Activated T-cell treated with anti-CD3 and anti-CD28 coated beads for 1 hour (primary cell): ENCODE results near the gene FGF2.
"Not testable (repeated sequence)": the region's sequence is repeated elsewhere in the genome, so short reads cannot be mapped to it uniquely, and the experiment has no call there.

Experiments
- DNase-seq: peaks from one replicate; pipeline ENCODE4 v3.0.0-alpha.2; 2020; ENCODE audit warnings: low read depth

The FGF2 gene

DNA sequence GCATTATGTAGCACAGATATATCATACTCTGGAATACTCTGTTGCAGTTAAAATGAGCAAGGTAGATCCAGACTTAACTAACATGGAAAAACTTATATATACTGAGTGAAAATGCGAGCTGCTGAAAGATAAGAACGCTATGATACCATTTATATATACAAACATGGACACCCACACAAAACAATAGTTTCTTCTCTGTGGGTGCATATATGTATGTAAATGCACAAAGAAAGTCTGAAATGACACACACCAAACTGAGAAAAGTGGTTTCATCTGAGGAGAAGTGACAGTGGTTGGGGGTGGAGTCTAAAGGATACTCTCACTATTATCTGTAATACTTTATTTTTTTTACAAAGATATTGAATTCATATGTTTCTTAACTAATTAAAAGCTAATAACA lies 12.2 kb upstream of the FGF2 start:
- DNase-seq, result no peak

DNA sequence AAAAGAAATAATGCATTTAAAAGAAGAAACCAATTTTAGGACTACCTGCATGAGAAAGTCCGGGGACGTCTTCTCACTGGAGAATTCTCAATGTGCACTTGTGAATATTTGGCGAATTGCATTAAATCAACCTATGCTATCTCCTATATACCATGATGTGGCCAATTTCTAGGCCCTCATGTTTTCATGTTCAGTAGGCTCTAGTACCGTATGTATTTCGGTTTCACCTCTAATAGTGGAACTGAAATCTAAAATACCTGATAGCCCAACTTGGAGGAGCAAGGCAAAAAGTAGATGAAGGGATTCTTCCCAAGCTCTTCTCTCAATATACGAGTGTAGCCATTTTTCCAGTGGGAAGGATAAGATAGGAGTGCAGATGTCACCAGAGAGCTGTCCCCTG lies 11.4 kb upstream of the FGF2 start:
- DNase-seq, result no peak

DNA sequence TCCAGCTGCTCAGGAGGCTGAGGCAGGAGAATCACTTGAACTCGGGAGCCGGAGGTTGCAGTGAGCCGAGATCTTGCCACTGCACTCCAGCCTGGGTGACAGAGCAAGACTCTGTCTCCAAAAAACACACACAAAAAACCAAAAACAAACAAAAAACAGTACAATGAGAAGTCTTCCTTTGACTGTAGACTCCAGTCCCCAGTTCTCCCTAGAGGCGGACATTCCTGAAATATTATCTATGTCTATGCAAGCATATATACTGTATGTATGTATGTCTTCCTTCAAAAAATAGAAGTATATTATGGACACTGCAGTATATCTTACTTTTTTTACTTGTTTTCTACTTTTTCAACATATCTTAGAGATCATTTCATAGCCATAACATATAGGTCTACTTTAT lies 10.2 kb upstream of the FGF2 start:
- DNase-seq, result no peak

DNA sequence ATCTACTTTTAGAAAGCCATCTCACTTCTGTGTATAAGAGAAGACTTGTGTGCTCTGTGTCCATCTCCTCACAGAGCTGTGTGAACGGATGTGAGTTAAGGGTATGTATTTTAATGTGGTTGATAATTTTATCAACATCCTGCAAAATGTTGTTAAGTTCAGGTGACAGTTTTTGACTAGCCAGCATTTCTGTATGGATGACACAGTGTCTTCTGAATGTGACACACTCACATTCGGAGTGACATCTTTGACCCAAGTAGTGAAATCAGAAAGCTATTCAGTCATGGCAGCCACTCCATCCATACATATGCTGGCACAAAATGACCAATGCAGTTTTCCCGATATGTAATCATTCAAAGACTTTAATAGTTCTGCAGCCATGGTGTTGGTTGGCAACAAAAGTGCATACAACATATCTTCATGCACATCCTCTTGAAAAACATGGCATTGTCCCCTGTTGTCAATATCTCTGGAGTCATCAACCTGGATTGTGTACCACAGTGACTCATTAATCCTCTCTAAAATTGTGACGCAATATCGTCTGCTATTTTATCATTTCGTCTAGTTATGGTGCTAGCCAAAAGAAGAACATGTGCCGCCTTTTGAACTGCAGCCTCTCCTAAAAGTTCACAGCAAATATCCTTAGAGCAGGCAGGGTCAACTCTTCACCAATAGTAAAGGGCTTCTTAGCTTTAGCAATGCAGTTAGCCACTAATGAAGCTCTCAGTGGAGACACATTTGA lies 6.8 kb upstream of the FGF2 start:
- DNase-seq, result no peak

DNA sequence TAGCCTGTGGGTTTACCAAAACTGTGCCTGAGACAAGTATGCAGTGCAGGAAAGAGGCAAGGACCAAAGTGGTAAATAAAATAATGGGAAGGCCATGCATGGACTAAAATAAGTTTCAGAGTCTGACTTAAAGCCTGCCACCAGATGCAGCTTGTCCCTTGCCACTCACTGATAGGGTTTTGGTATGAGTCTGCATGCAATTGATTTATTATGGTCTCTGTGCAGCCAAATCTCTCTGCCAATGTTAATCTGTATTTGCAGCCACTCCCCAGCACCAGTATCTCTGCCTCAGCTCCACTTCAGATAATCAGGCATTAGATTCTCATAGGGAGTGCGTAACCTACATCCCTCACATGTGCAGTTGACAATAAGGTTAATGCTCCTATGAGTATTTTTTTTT lies 5.5 kb upstream of the FGF2 start:
- no peak for DNase-seq

DNA sequence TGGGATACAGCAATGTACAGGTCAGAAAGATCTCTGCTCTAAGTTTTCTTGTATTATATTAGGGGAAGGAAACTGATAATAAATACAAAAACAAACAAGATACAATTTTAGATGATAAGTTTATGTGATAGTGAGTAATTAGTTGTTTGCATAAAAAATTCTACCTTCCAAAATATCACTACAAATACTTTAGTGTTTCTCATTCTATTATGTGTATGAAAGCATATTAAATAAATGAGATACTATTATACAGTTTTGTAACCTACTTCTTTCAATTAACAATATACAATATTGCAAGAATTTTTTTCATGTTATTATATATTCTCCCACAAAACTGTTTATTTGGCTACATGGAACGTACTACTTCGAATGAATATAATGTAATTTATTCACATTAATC lies 4.2 kb upstream of the FGF2 start:
- no peak for DNase-seq

DNA sequence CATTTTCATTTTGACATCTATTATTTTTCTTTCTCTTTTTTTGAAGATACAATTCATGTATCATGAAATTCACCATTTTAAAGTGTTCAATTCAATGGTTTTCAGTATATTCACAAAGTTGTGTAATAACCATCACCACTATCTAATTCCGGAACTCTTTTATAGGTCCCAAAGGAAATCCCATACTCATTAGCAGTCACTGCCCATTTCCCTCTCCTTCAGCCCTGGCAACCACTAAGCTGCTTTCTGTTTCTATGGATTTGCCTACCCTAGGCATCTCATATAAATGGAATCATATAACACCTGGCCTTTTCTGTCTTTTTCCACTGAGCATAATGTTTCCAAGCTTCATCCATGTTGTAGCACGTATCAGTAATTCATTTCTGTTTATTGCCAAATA lies 3.2 kb upstream of the FGF2 start:
- DNase-seq, result no peak

DNA sequence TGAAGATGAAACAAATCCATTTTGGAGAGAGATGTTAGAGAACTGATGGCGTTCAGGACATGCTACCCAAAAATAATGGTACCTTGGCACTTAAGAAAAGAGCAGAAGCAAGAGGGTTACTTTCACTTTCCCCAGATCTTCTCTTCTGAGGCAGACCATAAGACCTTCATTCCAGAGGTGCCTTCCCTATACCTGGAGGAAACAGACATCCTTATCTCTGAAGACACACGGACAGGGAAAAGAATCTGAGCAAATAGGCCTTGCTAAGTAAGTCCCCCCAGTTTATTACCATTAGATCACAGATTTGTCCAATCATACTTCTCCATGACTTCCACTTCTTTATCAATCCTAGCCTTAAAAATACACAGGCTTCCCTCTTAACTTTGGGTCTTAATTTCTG lies 2.0 kb upstream of the FGF2 start:
- DNase-seq, result no peak

DNA sequence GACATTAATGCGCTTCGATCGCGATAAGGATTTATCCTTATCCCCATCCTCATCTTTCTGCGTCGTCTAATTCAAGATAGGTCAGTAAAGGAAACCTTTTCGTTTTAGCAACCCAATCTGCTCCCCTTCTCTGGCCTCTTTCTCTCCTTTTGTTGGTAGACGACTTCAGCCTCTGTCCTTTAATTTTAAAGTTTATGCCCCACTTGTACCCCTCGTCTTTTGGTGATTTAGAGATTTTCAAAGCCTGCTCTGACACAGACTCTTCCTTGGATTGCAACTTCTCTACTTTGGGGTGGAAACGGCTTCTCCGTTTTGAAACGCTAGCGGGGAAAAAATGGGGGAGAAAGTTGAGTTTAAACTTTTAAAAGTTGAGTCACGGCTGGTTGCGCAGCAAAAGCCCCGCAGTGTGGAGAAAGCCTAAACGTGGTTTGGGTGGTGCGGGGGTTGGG lies 528 bp upstream of the FGF2 start:
- no peak for DNase-seq

DNA sequence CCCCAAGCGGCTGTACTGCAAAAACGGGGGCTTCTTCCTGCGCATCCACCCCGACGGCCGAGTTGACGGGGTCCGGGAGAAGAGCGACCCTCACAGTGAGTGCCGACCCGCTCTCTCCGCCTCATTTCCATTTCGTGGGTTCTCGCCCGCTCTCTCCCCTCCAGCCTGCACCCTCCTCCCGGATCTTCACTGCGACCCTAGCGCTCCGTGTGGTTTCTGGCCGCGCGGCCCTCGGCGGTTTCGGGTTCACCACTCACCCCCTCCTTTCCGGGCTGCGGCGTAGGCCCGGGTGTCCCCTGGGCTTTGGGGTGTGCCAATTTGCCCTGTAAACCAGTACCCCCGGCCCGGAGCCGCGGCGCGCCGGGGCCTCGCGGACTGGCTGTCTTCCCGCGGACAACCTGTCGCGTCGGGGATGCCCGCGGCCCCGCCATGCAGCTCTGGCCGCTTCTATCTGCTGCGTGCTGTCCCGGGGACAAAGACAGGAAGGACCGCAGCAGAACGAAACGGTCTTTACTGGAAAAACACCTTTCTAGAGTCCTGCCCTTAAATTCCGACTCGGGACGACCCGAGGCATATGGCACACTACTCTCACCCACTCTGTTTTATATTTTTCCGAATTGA lies 737 bp downstream of the FGF2 start:
- DNase-seq, result no peak

DNA sequence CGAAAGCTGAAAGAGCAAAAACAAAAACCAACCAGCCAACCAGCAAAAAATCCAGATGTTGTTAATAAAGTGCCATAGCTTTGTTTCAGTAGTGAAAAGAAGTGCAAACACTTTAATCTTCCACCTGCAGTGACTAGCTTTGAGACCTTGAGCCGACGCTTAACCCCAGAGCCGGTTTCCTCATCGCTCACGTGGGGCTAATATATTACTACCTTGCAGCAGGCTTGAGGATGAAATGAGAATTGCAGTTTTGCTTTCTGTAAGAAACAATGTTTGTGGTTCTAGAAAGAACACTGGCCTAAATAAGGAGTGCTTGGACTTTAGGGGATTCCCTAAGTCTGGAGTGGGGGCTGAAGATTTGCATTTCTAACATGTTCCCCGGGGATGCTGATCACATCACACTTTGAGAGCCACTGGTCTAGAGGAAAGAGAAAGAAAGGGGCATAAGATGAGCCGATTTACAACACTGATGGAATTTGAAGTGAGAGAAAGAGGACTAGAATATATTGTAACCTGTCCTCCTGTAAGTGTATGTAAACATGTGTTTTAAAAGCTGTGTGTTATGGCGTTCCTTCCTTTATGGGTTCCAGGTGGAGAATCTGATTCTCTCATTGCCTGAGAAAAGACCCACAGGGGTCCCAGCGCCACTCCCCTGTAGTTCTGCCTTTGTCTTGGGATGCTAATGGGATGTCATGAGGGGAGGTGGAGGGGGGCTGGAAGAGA lies 1.4 kb downstream of the FGF2 start:
- no peak for DNase-seq

DNA sequence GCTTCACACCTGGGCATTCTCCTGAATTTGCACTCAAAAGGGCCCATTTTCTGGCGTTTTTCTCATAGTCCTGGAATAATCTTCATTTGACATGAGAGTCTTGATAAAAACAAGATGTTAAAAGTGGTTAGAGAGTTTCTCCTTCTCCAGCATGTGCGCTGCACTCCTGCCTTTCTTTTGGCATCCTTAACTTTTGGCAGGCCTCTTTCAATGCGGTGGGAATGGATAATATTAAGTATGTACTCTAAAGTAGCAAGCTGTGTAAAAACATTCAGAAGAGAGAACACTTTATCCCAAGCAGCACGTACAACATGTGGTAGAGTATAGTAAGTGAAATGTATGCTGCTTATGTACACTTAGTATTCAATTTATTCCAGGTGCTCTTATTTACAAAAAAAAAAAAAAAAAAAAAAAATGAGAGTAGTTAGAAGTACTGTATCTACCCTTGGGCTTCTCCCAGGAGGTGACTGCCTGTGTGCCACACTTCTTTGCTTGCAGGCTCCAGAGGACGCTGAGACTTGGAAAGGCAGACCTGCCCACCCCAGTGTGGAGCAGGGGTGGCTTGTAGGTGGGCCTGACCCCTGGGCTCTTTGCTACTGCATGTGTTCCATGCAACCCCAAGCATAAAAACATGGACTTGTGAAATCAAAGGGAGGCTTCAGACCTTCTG lies 3.9 kb downstream of the FGF2 start:
- DNase-seq, result no peak

DNA sequence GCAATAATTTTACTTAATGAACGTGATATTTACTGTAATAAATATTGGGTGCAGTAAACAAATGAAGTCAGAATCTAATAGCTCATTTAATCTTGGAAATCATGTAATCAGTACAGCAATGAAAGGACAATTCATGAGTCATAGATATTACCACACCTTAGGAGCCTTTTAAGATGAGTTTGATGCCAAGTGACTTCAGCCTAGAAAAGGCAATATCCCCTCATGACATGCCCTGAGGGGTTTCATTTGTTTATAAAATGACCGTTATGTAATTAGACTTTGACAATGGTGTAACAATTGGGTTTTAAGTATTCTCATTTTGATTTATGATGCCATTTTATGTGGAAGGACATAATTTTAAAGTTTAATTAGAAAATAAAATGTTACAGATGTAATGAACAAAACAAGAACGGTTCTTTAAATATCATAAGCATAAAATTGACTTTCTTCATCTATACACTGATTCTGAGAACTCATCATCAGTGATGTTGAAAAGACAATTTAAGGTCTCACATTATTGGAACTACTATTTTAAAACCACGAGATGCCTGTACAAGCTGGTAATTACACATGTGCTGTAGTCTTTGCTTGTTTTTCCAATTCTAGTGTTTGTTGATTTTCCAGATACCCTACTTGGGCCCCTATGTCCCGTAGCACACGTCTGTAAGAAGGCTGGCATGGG lies 5.0 kb downstream of the FGF2 start:
- DNase-seq, result no peak

DNA sequence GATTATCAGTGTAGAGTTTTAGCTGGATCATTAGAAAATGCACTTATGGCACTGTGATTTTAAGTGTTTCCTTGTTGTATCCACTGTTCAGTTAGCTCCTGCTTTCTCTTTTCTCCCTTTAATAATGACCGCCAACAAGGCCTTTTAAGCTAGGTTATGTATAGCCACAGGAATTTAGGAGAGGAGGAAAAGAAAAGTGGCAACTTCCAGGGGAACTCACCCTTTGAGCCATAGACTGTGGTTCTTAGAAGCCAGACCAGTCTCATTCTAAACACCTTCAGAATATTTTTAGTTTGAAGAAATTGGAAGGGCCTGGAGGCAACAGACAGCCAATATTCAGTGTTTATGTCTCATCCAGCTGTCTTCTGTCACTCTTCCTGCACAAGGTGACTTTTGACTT lies 6.1 kb downstream of the FGF2 start:
- DNase-seq, result no peak

DNA sequence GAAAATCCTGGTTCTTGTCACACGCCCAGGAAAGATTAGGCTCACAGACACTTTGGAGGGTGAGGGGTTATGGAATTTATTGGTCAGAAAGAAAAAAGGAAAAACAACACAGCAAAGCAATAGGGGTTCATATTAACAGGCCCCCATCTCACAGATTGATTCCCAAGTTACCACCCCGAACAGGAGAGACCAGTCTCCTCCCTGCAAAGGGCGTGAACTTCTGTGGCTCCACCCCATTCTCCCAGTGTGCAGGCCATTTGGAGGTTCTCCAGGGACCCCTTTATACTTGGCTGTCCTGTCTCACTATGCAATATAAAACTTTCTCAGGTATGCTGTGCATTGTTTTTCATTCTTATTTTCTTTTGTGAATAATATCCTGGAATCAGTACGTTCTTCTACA lies 7.4 kb downstream of the FGF2 start:
- no peak for DNase-seq

DNA sequence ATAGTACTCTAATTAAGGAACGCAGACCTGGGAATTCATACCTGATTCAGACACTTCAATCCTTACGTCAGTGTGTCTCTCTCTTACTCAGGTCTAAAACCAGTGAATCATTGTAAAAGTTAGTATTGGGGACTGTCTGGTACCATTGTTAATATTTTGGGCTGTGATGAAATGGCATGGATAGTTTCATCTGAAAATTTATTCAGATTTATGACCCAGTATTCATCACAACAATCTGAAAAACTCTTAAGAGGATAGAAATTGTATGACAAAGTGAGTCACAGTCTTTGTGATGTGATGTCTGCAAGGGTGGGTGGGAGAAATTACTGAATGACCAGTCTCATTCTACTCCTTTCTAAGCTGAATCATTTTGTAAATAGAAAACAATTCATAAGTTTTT lies 10.3 kb downstream of the FGF2 start:
- DNase-seq, result no peak

DNA sequence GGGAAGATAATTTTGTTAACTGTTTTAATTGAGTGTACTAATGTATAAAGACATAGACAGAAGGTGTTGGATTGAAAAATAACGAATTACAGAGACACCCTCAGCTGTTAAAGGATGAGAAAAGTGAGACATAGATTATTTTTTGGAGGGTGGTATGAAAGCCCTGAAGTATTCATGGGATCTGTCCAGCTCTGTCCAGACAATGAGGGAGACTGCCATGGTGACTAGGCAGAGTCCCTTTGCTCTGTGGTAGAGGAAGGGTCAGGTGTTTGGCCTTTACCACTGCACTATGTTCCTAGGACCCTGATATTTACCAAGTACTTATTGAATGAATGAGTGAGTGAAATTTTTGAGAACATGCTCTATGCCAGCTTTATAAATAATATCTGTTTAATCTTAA lies 11.4 kb downstream of the FGF2 start:
- DNase-seq, result no peak

DNA sequence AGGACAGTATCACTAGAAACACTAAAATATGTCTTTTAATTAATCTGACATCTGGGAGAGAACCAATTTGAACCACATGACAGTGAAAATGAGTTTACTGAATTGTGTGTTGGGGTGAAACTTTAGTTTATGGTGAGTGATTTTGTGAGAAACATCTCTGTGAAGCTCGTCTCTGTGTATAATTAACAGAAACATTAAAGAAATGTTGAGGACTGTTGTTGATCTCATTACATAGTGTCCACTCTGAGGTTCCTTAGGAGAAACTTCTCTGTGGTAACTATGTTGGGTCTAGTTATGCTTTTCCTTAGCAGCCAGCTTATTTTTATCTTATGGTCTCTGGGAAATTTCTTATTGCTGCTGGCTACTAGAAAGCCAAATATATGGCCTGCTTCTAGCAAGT lies 15.8 kb downstream of the FGF2 start:
- no peak for DNase-seq

DNA sequence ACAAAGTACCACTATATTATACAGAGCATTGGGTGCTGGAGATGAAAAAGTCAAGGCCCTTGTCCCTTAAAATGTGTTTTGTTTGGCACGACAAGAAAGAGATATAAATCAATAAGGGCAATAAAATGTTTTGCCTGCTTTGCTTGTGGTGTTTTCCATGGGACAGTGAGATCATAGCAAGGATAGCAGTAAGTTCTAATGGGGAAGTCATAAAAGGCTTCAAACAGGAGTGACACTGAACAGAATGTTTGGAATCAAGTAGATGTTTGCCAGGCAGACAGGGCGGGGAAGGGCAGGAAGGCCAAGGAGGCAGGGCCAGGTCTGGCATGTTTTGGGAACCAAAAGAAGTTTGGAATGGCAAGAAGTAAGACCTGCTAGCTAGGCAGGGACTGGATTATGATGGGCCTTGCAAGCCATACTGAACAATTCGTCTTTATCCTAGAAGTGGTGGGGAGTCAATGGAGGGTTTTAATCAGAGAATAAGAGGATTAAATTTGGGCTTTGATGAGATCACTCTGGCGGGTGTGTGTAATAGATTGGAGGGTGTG lies 16.4 kb downstream of the FGF2 start:
- no peak for DNase-seq

DNA sequence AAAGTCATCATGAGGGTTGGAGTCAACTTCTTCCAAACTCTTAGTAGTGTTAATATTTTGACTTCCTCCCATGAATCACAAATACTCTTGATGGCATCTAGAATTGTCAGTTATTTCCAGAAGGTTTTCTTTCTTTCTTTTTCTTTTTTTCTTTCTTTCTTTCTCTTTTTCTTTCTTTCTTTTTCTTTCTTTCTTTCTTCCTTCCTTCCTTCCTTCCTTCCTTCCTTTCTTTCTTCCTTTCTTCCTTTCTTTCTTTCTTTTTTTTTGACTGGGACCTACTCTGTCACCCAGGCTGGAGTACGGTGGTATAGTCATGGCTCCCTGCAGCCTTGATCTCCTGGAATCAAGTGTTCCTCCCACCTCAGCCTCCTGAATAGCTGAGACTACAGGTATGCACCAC lies 17.8 kb downstream of the FGF2 start:
- DNase-seq, result not testable (repeated sequence)

DNA sequence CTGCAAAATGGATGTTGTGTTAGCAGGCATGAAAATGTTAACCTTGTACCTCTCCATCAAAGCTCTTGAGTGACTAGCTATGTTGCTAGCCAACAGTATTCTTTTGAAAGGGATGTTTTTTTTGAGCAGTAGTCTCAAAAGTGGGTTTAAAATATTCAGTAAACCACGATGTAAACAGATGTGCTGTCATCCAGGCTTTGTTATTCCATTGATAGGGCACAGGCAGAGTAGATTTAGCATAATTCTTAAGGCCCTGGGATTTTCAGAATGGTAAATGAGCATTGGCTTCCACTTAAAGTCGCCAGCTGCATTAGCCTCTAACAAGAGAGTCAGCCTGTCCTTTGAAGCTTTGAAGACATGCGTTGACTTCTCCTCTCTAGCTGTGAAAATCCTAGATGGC lies 18.4 kb downstream of the FGF2 start:
- no peak for DNase-seq

DNA sequence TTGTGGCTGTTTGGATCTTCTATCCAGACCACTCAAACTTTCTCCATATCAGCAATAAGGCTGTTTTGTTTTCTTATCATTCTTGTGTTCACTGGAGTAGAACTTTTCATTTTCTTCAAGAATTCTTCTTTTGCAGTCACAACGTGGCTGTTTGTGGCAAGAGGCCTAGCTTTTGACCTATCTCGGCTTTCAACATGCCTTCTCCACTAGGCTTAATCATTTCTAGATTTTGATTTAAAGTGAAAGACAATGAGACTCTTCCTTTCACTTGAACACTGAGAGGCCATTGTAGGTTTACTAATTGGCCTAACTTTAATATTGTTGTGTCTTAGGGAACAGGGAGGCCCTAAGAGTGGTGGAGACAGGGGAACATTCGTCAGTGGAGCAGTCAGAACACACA lies 19.1 kb downstream of the FGF2 start:
- no peak for DNase-seq
